ENCODE results near the gene LRRC8D.

Gene LRRC8D

GRCh38 chr1:89823679-89824292 lies 3.0 kb downstream of the LRRC8D start:
- no peak for ATAC-seq
- TF ChIP-seq OSR1 (CRISPR knock-in tag; IDR thresholded peaks at IDR 0.05) (no peak), ARNTL (CRISPR knock-in tag; IDR thresholded peaks at IDR 0.05; ENCODE audit: borderline replicate concordance, low read depth) (no peak), CSDC2 (CRISPR knock-in tag; IDR thresholded peaks at IDR 0.05) (no peak), RARB (CRISPR knock-in tag; IDR thresholded peaks at IDR 0.05) (no peak), TSHZ2 (CRISPR knock-in tag; IDR thresholded peaks at IDR 0.05) (no peak), TOX (CRISPR knock-in tag; IDR thresholded peaks at IDR 0.05; ENCODE audit: borderline replicate concordance) (no peak), ZC3H10 (CRISPR knock-in tag; IDR thresholded peaks at IDR 0.05) (no peak), ZNF8 (CRISPR knock-in tag; IDR thresholded peaks at IDR 0.05) (no peak), ZFP3 (CRISPR knock-in tag; IDR thresholded peaks at IDR 0.05) (no peak), BACH2 (CRISPR knock-in tag; IDR thresholded peaks at IDR 0.05; ENCODE audit: borderline replicate concordance) (no peak), SNAI2 (CRISPR knock-in tag; IDR thresholded peaks at IDR 0.05) (no peak)
- TF ChIP-seq, protein P1, sequence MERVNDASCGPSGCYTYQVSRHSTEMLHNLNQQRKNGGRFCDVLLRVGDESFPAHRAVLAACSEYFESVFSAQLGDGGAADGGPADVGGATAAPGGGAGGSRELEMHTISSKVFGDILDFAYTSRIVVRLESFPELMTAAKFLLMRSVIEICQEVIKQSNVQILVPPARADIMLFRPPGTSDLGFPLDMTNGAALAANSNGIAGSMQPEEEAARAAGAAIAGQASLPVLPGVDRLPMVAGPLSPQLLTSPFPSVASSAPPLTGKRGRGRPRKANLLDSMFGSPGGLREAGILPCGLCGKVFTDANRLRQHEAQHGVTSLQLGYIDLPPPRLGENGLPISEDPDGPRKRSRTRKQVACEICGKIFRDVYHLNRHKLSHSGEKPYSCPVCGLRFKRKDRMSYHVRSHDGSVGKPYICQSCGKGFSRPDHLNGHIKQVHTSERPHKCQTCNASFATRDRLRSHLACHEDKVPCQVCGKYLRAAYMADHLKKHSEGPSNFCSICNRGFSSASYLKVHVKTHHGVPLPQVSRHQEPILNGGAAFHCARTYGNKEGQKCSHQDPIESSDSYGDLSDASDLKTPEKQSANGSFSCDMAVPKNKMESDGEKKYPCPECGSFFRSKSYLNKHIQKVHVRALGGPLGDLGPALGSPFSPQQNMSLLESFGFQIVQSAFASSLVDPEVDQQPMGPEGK (CRISPR knock-in tag; IDR thresholded peaks at IDR 0.05; ENCODE audit: borderline replicate concordance), result no peak
- TF ChIP-seq, protein P2, sequence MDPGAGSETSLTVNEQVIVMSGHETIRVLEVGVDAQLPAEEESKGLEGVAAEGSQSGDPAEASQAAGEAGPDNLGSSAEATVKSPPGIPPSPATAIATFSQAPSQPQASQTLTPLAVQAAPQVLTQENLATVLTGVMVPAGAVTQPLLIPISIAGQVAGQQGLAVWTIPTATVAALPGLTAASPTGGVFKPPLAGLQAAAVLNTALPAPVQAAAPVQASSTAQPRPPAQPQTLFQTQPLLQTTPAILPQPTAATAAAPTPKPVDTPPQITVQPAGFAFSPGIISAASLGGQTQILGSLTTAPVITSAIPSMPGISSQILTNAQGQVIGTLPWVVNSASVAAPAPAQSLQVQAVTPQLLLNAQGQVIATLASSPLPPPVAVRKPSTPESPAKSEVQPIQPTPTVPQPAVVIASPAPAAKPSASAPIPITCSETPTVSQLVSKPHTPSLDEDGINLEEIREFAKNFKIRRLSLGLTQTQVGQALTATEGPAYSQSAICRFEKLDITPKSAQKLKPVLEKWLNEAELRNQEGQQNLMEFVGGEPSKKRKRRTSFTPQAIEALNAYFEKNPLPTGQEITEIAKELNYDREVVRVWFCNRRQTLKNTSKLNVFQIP (CRISPR knock-in tag; IDR thresholded peaks at IDR 0.05; ENCODE audit: borderline replicate concordance, low read depth), result no peak
- TF ChIP-seq, protein P3, sequence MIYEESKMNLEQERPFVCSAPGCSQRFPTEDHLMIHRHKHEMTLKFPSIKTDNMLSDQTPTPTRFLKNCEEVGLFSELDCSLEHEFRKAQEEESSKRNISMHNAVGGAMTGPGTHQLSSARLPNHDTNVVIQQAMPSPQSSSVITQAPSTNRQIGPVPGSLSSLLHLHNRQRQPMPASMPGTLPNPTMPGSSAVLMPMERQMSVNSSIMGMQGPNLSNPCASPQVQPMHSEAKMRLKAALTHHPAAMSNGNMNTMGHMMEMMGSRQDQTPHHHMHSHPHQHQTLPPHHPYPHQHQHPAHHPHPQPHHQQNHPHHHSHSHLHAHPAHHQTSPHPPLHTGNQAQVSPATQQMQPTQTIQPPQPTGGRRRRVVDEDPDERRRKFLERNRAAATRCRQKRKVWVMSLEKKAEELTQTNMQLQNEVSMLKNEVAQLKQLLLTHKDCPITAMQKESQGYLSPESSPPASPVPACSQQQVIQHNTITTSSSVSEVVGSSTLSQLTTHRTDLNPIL (CRISPR knock-in tag; IDR thresholded peaks at IDR 0.05; ENCODE audit: low read depth), result no peak

DNA sequence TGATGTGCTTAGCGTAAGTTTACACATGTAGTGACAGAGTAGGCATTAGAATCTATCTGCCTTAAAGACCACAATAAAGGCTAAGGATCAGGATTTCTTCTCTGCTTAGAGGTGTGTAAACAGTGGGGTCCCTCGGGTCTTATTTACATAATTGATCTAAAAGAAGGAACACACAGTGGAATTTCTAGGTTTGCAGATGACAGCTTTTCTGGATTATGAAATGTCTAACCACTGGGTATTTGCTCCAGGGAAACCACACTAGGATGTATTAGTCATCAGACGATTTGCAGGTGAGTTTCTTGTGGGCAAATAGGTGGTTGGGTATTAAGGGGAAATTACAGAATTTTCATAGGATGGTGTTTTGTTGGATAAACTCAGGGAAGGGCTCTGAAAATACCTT lies 5.8 kb downstream of the LRRC8D start:
- no peak for ATAC-seq
- TF ChIP-seq TSHZ2 (CRISPR knock-in tag; IDR thresholded peaks at IDR 0.05) (no peak), ZFP30 (CRISPR knock-in tag; IDR thresholded peaks at IDR 0.05) (no peak), ZFP3 (CRISPR knock-in tag; IDR thresholded peaks at IDR 0.05) (no peak), ISL1 (CRISPR knock-in tag; IDR thresholded peaks at IDR 0.05) (no peak), ZNF70 (CRISPR knock-in tag; IDR thresholded peaks at IDR 0.05) (no peak), ZNF565 (CRISPR knock-in tag; conservative IDR thresholded peaks at IDR 0.05; ENCODE audit: low read depth) (no peak), CSDC2 (CRISPR knock-in tag; IDR thresholded peaks at IDR 0.05) (no peak), ZNF8 (CRISPR knock-in tag; IDR thresholded peaks at IDR 0.05) (no peak), ARNTL (CRISPR knock-in tag; IDR thresholded peaks at IDR 0.05; ENCODE audit: borderline replicate concordance, low read depth) (no peak), GLIS3 (CRISPR knock-in tag; IDR thresholded peaks at IDR 0.05) (no peak), RARB (CRISPR knock-in tag; IDR thresholded peaks at IDR 0.05) (no peak), ESRRG (CRISPR knock-in tag; IDR thresholded peaks at IDR 0.05) (no peak)
- TF ChIP-seq, protein P3 (CRISPR knock-in tag; IDR thresholded peaks at IDR 0.05; ENCODE audit: low read depth), result no peak

Data from SK-N-SH treated with all-trans-retinoic acid at 6 μM for 48 hours (cell line).